Measurements from ENCODE around the gene AGAP1.
A peak's percentile ranks its signal among the peaks of the same experiment; 100 is the strongest.

Gene AGAP1

GRCh38 chr2:236109473-236109872 lies 615.6 kb downstream of the AGAP1 start:
- Histone ChIP-seq H3K36me3 (ENCODE audit: low read depth) (no peaks in the 10 kb centered on the region), H3K9me3 (ENCODE audit: severe bottlenecking) (no peaks in the 10 kb centered on the region), H3K4me1 (ENCODE audit: insufficient read depth, poor library complexity, severe bottlenecking) (no peaks in the 10 kb centered on the region), H3K4me3 (ENCODE audit: severe bottlenecking) (no peak overlapping the region), H3K27me3 (ENCODE audit: insufficient read depth, poor library complexity, severe bottlenecking) (no peaks in the 10 kb centered on the region), H3K27ac (ENCODE audit: poor library complexity, severe bottlenecking) (no peak overlapping the region)
- no peak for ATAC-seq (ENCODE audit: low read depth)
- no peak for DNase-seq (ENCODE audit: low spot score)
- TF ChIP-seq, protein P1, sequence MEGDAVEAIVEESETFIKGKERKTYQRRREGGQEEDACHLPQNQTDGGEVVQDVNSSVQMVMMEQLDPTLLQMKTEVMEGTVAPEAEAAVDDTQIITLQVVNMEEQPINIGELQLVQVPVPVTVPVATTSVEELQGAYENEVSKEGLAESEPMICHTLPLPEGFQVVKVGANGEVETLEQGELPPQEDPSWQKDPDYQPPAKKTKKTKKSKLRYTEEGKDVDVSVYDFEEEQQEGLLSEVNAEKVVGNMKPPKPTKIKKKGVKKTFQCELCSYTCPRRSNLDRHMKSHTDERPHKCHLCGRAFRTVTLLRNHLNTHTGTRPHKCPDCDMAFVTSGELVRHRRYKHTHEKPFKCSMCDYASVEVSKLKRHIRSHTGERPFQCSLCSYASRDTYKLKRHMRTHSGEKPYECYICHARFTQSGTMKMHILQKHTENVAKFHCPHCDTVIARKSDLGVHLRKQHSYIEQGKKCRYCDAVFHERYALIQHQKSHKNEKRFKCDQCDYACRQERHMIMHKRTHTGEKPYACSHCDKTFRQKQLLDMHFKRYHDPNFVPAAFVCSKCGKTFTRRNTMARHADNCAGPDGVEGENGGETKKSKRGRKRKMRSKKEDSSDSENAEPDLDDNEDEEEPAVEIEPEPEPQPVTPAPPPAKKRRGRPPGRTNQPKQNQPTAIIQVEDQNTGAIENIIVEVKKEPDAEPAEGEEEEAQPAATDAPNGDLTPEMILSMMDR (IDR thresholded peaks at IDR 0.05; ENCODE audit: poor library complexity, severe bottlenecking), result no peak

DNA sequence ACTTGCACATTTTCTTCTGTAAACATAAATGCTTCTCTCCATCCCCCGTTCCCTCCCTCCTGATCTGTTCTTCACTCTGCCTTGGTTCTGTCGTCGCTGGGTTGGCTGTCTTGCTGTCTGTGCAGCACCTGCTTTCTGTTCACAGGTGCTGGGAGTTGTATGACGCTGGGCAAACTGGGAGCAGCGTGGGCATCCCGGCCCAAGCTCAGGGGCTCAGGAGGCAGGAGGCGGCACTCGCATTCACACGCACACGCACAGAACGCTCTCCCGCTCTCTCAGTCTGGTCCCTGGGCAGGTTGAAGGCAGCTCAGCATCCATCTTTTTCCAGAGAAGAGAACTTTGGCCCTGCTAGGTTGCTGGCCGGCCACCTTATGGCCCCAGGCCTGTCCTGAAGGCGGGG lies 618.6 kb downstream of the AGAP1 start:
- no peak overlapping the region for H3K4me3 ChIP-seq (ENCODE audit: severe bottlenecking)
- TF ChIP-seq, protein P1 (IDR thresholded peaks at IDR 0.05; ENCODE audit: poor library complexity, severe bottlenecking), result no peak
- ATAC-seq (ENCODE audit: low read depth) (no peak), DNase-seq (ENCODE audit: low spot score) (no peak)
- H3K9me3 ChIP-seq (ENCODE audit: severe bottlenecking), result no peaks in the 10 kb centered on the region
- H3K36me3 ChIP-seq (ENCODE audit: low read depth), result no peaks in the 10 kb centered on the region
- H3K27me3 ChIP-seq (ENCODE audit: insufficient read depth, poor library complexity, severe bottlenecking), result no peaks in the 10 kb centered on the region
- no peaks in the 10 kb centered on the region for H3K4me1 ChIP-seq (ENCODE audit: insufficient read depth, poor library complexity, severe bottlenecking)
- H3K27ac ChIP-seq (ENCODE audit: poor library complexity, severe bottlenecking), result no peak overlapping the region

GRCh38 chr2:236113425-236113824 lies 619.6 kb downstream of the AGAP1 start:
- peak; percentile 50; the same call in 1 of the 3 replicates for ATAC-seq (ENCODE audit: low read depth)

GRCh38 chr2:236113948-236114347 lies 620.1 kb downstream of the AGAP1 start:
- H3K27ac ChIP-seq (ENCODE audit: poor library complexity, severe bottlenecking), result no peak overlapping the region
- TF ChIP-seq, protein P1 (IDR thresholded peaks at IDR 0.05; ENCODE audit: poor library complexity, severe bottlenecking), result no peak
- no peaks in the 10 kb centered on the region for H3K4me1 ChIP-seq (ENCODE audit: insufficient read depth, poor library complexity, severe bottlenecking)
- no peaks in the 10 kb centered on the region for H3K9me3 ChIP-seq (ENCODE audit: severe bottlenecking)
- H3K4me3 ChIP-seq (ENCODE audit: severe bottlenecking), result no peak overlapping the region
- H3K36me3 ChIP-seq (ENCODE audit: low read depth), result no peaks in the 10 kb centered on the region
- ATAC-seq (ENCODE audit: low read depth) (no peak), DNase-seq (ENCODE audit: low spot score) (no peak)
- no peaks in the 10 kb centered on the region for H3K27me3 ChIP-seq (ENCODE audit: insufficient read depth, poor library complexity, severe bottlenecking)

More at GRCh38 chr2:236113425-236113824, 619.6 kb downstream of the AGAP1 start:
- no peak for DNase-seq (ENCODE audit: low spot score)
- H3K36me3 ChIP-seq (ENCODE audit: low read depth), result no peaks in the 10 kb centered on the region
- H3K4me1 ChIP-seq (ENCODE audit: insufficient read depth, poor library complexity, severe bottlenecking), result no peaks in the 10 kb centered on the region
- no peak overlapping the region for H3K4me3 ChIP-seq (ENCODE audit: severe bottlenecking)
- H3K9me3 ChIP-seq (ENCODE audit: severe bottlenecking), result no peaks in the 10 kb centered on the region
- TF ChIP-seq, protein P1 (IDR thresholded peaks at IDR 0.05; ENCODE audit: poor library complexity, severe bottlenecking), result no peak
- no peak overlapping the region for H3K27ac ChIP-seq (ENCODE audit: poor library complexity, severe bottlenecking)
- H3K27me3 ChIP-seq (ENCODE audit: insufficient read depth, poor library complexity, severe bottlenecking), result no peaks in the 10 kb centered on the region

DNA sequence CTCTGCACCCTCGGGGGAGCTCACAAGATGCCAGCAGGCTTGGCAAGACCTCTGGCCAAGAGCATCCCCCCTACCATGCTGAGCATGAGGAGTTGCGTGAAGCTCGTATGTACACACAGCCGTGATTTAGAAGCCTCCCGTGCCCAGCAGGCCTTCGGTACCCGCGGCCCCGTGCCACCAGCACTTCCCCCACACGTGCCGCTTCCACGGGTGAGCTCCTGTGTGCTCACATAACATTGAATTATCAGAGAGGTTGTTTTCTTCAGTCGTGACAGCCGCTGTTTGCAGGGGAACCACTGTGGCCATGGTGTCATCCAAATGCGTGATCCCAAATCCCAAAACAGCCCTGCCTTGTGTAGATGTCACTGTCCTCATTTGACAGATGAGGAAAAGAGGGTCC lies 621.1 kb downstream of the AGAP1 start:
- Histone ChIP-seq H3K27me3 (ENCODE audit: insufficient read depth, poor library complexity, severe bottlenecking) (no peaks in the 10 kb centered on the region), H3K36me3 (ENCODE audit: low read depth) (no peaks in the 10 kb centered on the region), H3K27ac (ENCODE audit: poor library complexity, severe bottlenecking) (no peak overlapping the region), H3K4me1 (ENCODE audit: insufficient read depth, poor library complexity, severe bottlenecking) (no peaks in the 10 kb centered on the region), H3K4me3 (ENCODE audit: severe bottlenecking) (no peak overlapping the region), H3K9me3 (ENCODE audit: severe bottlenecking) (no peaks in the 10 kb centered on the region)
- TF ChIP-seq, protein P1 (IDR thresholded peaks at IDR 0.05; ENCODE audit: poor library complexity, severe bottlenecking), result no peak
- DNase-seq (ENCODE audit: low spot score) (no peak), ATAC-seq (ENCODE audit: low read depth) (no peak)

All from RWPE2 (cell line).